Mesenchymal stem cell (in vitro differentiated cells and primary cell): ENCODE measurements around the gene FBXO41.

Source experiments
- DNase-seq: peaks from one replicate; pipeline ENCODE4 v3.0.0-alpha.2; 2013
- H2AFZ ChIP-seq: one replicate; pipeline ENCODE4 v1.6.1; 2013; ENCODE audit warnings: low read depth, mild to moderate bottlenecking, control low read depth, inconsistent platforms, low read length, moderate library complexity
- H2AK5ac ChIP-seq: 2 replicates; pipeline ENCODE4 v1.6.1; 2013; ENCODE audit warnings: low read length, moderate library complexity, mild to moderate bottlenecking, inconsistent platforms; ENCODE audit not compliant: severe bottlenecking
- H2BK120ac ChIP-seq: one replicate; pipeline ENCODE4 v1.6.1; 2013; ENCODE audit warnings: low read depth, mild to moderate bottlenecking, inconsistent platforms, low read length, moderate library complexity
- H2BK12ac ChIP-seq, 2 experiments: one replicate each; pipeline ENCODE4 v1.6.1; 2013; ENCODE audit warnings: inconsistent platforms in 2 of 2, low read length in 2 of 2, mild to moderate bottlenecking in 2 of 2, moderate library complexity in 2 of 2, control low read depth in 1 of 2
- H2BK15ac ChIP-seq: one replicate; pipeline ENCODE4 v1.6.1; 2013; ENCODE audit warnings: mild to moderate bottlenecking, low read depth, inconsistent platforms; ENCODE audit not compliant: poor library complexity, severe bottlenecking
- H2BK5ac ChIP-seq: 2 replicates; pipeline ENCODE4 v1.6.1; 2013; ENCODE audit warnings: low read depth, mild to moderate bottlenecking, low read length, control low read depth, inconsistent platforms; ENCODE audit not compliant: poor library complexity, severe bottlenecking
- H3K14ac ChIP-seq, 2 experiments: one replicate each; pipeline ENCODE4 v1.6.1; 2013; ENCODE audit warnings: inconsistent platforms in 2 of 2, low read length in 2 of 2, control low read depth in 1 of 2, mild to moderate bottlenecking in 1 of 2, moderate library complexity in 1 of 2
- H3K18ac ChIP-seq, 2 experiments: one replicate each; pipeline ENCODE4 v1.6.1; 2013; ENCODE audit warnings: inconsistent platforms in 2 of 2, low read length in 2 of 2, control low read depth in 1 of 2, low read depth in 1 of 2, mild to moderate bottlenecking in 1 of 2
- H3K23ac ChIP-seq, 2 experiments: one replicate each; pipeline ENCODE4 v1.6.1; 2013; ENCODE audit warnings: inconsistent platforms in 2 of 2, low read length in 2 of 2, mild to moderate bottlenecking in 2 of 2, moderate library complexity in 2 of 2, control low read depth in 1 of 2
- H3K27ac ChIP-seq: 2 replicates; pipeline ENCODE4 v1.5.1; 2013; ENCODE audit warnings: mild to moderate bottlenecking, moderate library complexity, low read length, control low read depth, inconsistent platforms; ENCODE audit not compliant: poor library complexity, severe bottlenecking
- H3K27me3 ChIP-seq, 2 experiments: 2 replicates each; pipeline versions ENCODE4 v1.6.1 to v1.7.0; 2013; ENCODE audit warnings: low read length in 2 of 2, mild to moderate bottlenecking in 2 of 2, moderate library complexity in 2 of 2, control low read depth in 1 of 2, inconsistent platforms in 1 of 2; ENCODE audit not compliant: control insufficient read depth in 1 of 2, insufficient read depth in 1 of 2
- H3K36me3 ChIP-seq, 2 experiments: 2 replicates each; pipeline versions ENCODE4 v1.6.1 to v1.7.0; 2013; ENCODE audit warnings: low read length in 2 of 2, control low read depth in 1 of 2, inconsistent platforms in 1 of 2, low read depth in 1 of 2, mild to moderate bottlenecking in 1 of 2; ENCODE audit not compliant: insufficient read depth in 2 of 2, control insufficient read depth in 1 of 2
- H3K4ac ChIP-seq, 2 experiments: one replicate each; pipeline ENCODE4 v1.6.1; 2013; ENCODE audit warnings: inconsistent platforms in 2 of 2, low read length in 2 of 2, mild to moderate bottlenecking in 2 of 2, moderate library complexity in 2 of 2, control low read depth in 1 of 2, low read depth in 1 of 2
- H3K4me1 ChIP-seq: 2 replicates; pipeline ENCODE4 v1.6.1; 2013; ENCODE audit warnings: low read depth, low read length, control low read depth; ENCODE audit not compliant: control insufficient read depth, insufficient read depth
- H3K4me2 ChIP-seq: 2 replicates; pipeline ENCODE4 v1.6.1; 2013; ENCODE audit warnings: low read length, mild to moderate bottlenecking, inconsistent platforms; ENCODE audit not compliant: poor library complexity, severe bottlenecking
- H3K4me3 ChIP-seq, 2 experiments: 2 replicates each; pipeline versions ENCODE4 v1.5.1 to v1.7.0; 2013; ENCODE audit warnings: low read length in 2 of 2, mild to moderate bottlenecking in 2 of 2, control low read depth in 1 of 2, low read depth in 1 of 2; ENCODE audit not compliant: insufficient read depth in 1 of 2
- H3K79me1 ChIP-seq: replicated peaks from 2 replicates; pipeline ENCODE4 v1.6.1; 2013; ENCODE audit warnings: mild to moderate bottlenecking, control low read depth, low read length, inconsistent platforms; ENCODE audit not compliant: poor library complexity, severe bottlenecking
- H3K9ac ChIP-seq: 2 replicates; pipeline ENCODE4 v1.7.0; 2013; ENCODE audit warnings: mild to moderate bottlenecking, low read length, moderate library complexity
- H3K9me3 ChIP-seq: 2 replicates; pipeline ENCODE4 v1.7.0; 2013; ENCODE audit warnings: mild to moderate bottlenecking, low read length; ENCODE audit not compliant: control insufficient read depth
- H4K8ac ChIP-seq: one replicate; pipeline ENCODE4 v1.6.1; 2013; ENCODE audit warnings: inconsistent platforms, mild to moderate bottlenecking, low read length, moderate library complexity
- H4K91ac ChIP-seq: one replicate; pipeline ENCODE4 v1.6.1; 2013; ENCODE audit warnings: mild to moderate bottlenecking, low read length, inconsistent platforms
- WGBS: methylation state at CpG from one replicate; pipeline ENCODE4 v1.1.7; 2013; ENCODE audit warnings: mixed read lengths; 5-methylcytosine and 5-hydroxymethylcytosine counted together

FBXO41 gene

GRCh38 chr2:73294239-73294638 is 10.0 kb upstream of the FBXO41 start:
- H3K4me2 ChIP-seq, result no peak overlapping the region
- H3K4ac ChIP-seq, result no peak overlapping the region
- H3K27ac ChIP-seq, result no peak overlapping the region
- H3K79me1 ChIP-seq, result no peaks in the 10 kb centered on the region
- H3K14ac ChIP-seq, result no peak overlapping the region
- no CpG with 5 or more reads among the region's 2 CpGs for WGBS
- H2AFZ ChIP-seq, result no peak overlapping the region
- no peak overlapping the region for H3K9ac ChIP-seq
- no peak overlapping the region for H2BK120ac ChIP-seq
- H3K4me3 ChIP-seq, result no peak overlapping the region
- no peak overlapping the region for H4K91ac ChIP-seq
- no peak overlapping the region for H4K8ac ChIP-seq
- H2BK5ac ChIP-seq, result no peak overlapping the region
- no peak overlapping the region for H3K23ac ChIP-seq
- H3K9me3 ChIP-seq, result peaks cover 5% of the 10 kb centered on the region
- DNase-seq, result no peak
- H2BK15ac ChIP-seq, result no peak overlapping the region
- H3K27me3 ChIP-seq, result peaks cover 83 to 84% of the 10 kb centered on the region in 2 experiments
- H3K4me1 ChIP-seq, result peaks cover 24% of the 10 kb centered on the region
- H3K36me3 ChIP-seq, result no peaks in the 10 kb centered on the region
- no peak overlapping the region for H2AK5ac ChIP-seq
- no peak overlapping the region for H2BK12ac ChIP-seq
- H3K18ac ChIP-seq, result no peak overlapping the region

- no peak within 1 kb of the TSS for H2BK12ac ChIP-seq
- H3K79me1 ChIP-seq, result no peaks in the 10 kb centered on the region
- no peak within 1 kb of the TSS for H3K27ac ChIP-seq
- H2AFZ ChIP-seq, result peak within 1 kb of the TSS; percentile 36
- WGBS, result 1% methylated on average over 44 of the region's 45 CpGs
- no peaks in the 10 kb centered on the region for H3K36me3 ChIP-seq
- H3K4me3 ChIP-seq, result peak within 1 kb of the TSS; percentile 52 to 77
- H2AK5ac ChIP-seq, result no peak within 1 kb of the TSS
- H3K18ac ChIP-seq, result no peak within 1 kb of the TSS
- peak within 1 kb of the TSS in 1 of 2 experiments; percentile 6 for H3K23ac ChIP-seq
- peaks cover 24% of the 10 kb centered on the region for H3K4me1 ChIP-seq
- no peak within 1 kb of the TSS for H2BK120ac ChIP-seq
- H3K4me2 ChIP-seq, result peak within 1 kb of the TSS; percentile 92
- H3K9ac ChIP-seq, result peak within 1 kb of the TSS; percentile 68
- peaks cover 88 to 90% of the 10 kb centered on the region in 2 experiments for H3K27me3 ChIP-seq
- H4K91ac ChIP-seq, result no peak within 1 kb of the TSS
- no peak within 1 kb of the TSS for H3K4ac ChIP-seq
- peak; percentile 81 for DNase-seq
- no peak within 1 kb of the TSS for H3K14ac ChIP-seq
- no peak within 1 kb of the TSS for H4K8ac ChIP-seq
- H3K9me3 ChIP-seq, result peaks cover 5% of the 10 kb centered on the region
- no peak within 1 kb of the TSS for H2BK15ac ChIP-seq
- H2BK5ac ChIP-seq, result no peak within 1 kb of the TSS
Observed at GRCh38 chr2:73293534-73294171, 9.4 kb upstream of the FBXO41 start, which contains the start of gene EGR4. Gene EGR4 (minus strand): TSS chr2:73293548. CDS start chr2:73293317, 231 bp downstream.

- Histone ChIP-seq H2AFZ (no peak overlapping the region), H2BK120ac (no peak overlapping the region), H3K36me3 (no peaks in the 10 kb centered on the region), H3K18ac (no peak overlapping the region), H4K8ac (no peak overlapping the region), H3K79me1 (no peaks in the 10 kb centered on the region), H3K4me2 (peak overlapping the region; percentile 92), H2AK5ac (no peak overlapping the region), H2BK12ac (no peak overlapping the region), H3K23ac (peak overlapping the region in 1 of 2 experiments; percentile 6), H3K4ac (no peak overlapping the region), H2BK15ac (no peak overlapping the region), H3K14ac (no peak overlapping the region), H3K27me3 (peaks cover 94 to 96% of the 10 kb centered on the region in 2 experiments), H4K91ac (no peak overlapping the region), H3K4me3 (peak overlapping the region; percentile 52 to 77), H3K4me1 (peaks cover 24% of the 10 kb centered on the region), H3K9ac (peak overlapping the region; percentile 36), H3K9me3 (peaks cover 5% of the 10 kb centered on the region), H2BK5ac (no peak overlapping the region), H3K27ac (no peak overlapping the region)
- DNase-seq, result no peak
- WGBS, result 6% methylated on average over 54 of the region's 64 CpGs
Observed at GRCh38 chr2:73292906-73293533, 8.7 kb upstream of the FBXO41 start.

- DNase-seq, result no peak
- no peak overlapping the region for H4K91ac ChIP-seq
- no peak overlapping the region for H2BK120ac ChIP-seq
- H3K36me3 ChIP-seq, result no peaks in the 10 kb centered on the region
- H3K23ac ChIP-seq, result peak overlapping the region in 1 of 2 experiments; percentile 6
- H3K4me3 ChIP-seq, result peak overlapping the region in 1 of 2 experiments; percentile 77
- peaks cover 24% of the 10 kb centered on the region for H3K4me1 ChIP-seq
- no peak overlapping the region for H2BK15ac ChIP-seq
- no peak overlapping the region for H3K14ac ChIP-seq
- H3K27me3 ChIP-seq, result peaks cover 94 to 96% of the 10 kb centered on the region in 2 experiments
- no peak overlapping the region for H2BK12ac ChIP-seq
- H3K9me3 ChIP-seq, result peaks cover 5% of the 10 kb centered on the region
- no peak overlapping the region for H3K27ac ChIP-seq
- H3K18ac ChIP-seq, result no peak overlapping the region
- H2AK5ac ChIP-seq, result no peak overlapping the region
- H2AFZ ChIP-seq, result no peak overlapping the region
- H3K4ac ChIP-seq, result no peak overlapping the region
- H2BK5ac ChIP-seq, result no peak overlapping the region
- no peak overlapping the region for H3K4me2 ChIP-seq
- 10% methylated on average over 37 of the region's 38 CpGs for WGBS
- no peak overlapping the region for H3K9ac ChIP-seq
- H3K79me1 ChIP-seq, result no peaks in the 10 kb centered on the region
- H4K8ac ChIP-seq, result no peak overlapping the region
Observed at GRCh38 chr2:73292316-73292905, 8.1 kb upstream of the FBXO41 start.
